ENCODE data around the gene CDH22. TPM values are rescaled to one million over a fixed set of nuclear protein-coding genes. Genes with fewer than 3 reads are reported as not detected.

The CDH22 gene
- total RNA-seq, 1 experiment from 2014 or later, result not detected

DNA sequence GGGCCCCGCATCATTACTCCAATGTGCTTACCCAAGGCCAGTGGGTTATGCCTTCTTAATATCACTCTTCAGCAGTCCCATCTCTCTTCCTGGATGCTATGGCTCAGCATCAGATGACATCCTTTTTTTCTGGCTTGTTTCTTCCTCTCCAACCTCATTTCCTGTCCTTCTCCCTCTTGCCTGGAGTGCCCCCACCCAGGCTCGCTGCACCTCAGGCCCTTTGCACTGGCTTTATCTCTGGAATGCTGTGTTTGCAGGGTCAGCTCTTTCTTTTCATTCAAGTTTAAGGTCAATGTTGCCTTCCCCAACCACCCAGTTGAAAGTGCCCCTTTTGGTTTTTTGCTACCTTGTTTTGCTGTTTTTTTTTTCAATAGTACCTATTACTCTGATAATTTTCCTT lies 153.5 kb downstream of the CDH22 start:
- no peak for DNase-seq (ENCODE audit: extremely low read depth, low read depth)

DNA sequence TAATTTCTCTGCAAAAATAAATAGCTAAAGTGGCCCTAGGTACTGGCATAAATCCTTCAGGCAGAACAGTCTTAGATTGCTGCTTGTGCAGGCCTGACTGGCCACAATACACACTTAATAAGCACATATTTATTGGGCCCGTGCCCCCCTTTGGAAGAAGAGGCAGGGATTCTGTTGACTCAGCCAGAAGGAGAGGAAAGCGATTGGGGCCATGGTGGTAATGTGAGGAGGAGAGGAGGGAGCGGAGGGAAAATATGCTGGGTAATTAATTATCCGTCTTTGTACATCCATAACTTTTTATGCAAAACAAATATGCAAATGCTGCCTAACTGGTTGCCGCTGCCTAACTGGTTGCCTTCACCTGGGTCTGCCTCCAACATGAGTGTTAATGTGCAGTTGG lies 154.0 kb downstream of the CDH22 start:
- DNase-seq (ENCODE audit: extremely low read depth, low read depth), result no peak

DNA sequence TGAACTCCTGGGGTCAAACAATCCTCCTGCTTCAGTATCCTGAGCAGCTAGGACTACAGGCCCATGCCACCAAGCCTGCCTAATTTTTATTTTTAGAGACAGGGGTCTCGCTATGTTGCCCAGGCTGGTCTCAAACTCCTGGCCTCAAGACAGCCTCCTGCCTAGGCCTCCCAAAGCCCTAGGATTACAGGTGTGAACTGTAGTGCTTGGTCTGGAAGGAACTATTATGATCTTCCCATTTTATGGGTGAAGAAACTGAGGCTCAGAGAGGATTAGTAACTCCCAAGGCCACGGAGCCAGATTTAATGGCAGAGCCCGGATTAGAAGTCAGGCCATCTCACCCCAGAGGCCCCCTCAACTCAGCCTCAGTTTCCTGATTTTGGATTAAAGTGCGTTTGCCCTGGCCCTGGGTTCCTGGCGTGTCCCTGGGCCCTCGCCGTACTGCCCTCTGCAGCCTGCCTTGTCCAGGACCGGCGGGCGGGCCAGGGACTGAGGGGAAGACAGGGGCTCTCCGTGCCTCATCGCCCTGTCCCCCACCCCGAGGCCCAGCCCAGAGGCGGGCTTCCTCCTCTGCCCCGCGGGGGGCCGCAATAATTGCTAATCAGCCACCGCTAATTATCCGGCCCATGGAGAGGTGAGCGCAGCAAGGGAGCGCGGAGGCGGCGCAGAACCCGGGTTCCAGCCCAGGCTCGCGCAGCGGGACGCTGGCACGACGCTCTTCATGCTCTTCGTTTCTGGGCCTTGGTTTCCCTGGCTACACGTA lies 155.3 kb downstream of the CDH22 start:
- DNase-seq (ENCODE audit: extremely low read depth, low read depth), result no peak

DNA sequence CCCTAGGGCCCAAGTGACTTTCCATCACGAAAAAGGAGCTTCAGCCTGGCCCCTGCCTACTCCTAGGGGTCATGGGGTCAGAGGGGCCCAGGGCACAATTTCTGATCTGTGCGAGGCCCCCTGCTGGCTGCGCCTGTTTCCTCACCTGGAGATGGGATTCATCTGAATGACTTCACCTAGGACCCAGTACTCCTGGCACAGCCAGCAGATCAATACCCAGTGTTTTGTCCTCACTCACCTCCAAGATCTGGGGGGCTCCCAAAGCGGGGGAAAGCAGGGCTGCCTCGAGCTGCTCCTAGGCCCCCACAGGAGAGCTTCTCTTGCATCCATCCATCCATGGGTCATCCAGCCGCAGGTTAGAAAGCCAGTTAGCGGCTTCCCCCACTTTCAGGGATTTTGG lies 156.4 kb downstream of the CDH22 start:
- DNase-seq (ENCODE audit: extremely low read depth, low read depth), result no peak

DNA sequence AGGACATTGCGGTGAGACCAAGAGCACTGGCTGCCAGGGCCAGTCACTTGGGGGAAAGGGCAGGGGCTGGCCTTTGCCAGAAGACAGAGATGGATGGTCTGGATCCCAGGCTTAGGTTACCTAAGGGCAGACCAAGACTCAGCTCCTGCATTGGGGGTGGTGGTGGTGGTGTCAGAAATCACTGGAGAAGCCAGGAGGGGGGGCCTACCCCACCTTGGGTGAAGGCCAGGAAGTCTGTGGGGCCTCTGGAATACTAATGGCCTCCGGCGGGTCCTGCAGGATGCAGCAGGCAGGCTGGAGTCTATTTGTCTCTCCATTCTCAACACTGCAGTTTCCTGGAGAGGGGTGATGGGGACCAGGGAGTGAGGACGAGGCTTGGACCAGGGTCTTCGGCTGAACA lies 157.4 kb downstream of the CDH22 start:
- no peak for DNase-seq (ENCODE audit: extremely low read depth, low read depth)

DNA sequence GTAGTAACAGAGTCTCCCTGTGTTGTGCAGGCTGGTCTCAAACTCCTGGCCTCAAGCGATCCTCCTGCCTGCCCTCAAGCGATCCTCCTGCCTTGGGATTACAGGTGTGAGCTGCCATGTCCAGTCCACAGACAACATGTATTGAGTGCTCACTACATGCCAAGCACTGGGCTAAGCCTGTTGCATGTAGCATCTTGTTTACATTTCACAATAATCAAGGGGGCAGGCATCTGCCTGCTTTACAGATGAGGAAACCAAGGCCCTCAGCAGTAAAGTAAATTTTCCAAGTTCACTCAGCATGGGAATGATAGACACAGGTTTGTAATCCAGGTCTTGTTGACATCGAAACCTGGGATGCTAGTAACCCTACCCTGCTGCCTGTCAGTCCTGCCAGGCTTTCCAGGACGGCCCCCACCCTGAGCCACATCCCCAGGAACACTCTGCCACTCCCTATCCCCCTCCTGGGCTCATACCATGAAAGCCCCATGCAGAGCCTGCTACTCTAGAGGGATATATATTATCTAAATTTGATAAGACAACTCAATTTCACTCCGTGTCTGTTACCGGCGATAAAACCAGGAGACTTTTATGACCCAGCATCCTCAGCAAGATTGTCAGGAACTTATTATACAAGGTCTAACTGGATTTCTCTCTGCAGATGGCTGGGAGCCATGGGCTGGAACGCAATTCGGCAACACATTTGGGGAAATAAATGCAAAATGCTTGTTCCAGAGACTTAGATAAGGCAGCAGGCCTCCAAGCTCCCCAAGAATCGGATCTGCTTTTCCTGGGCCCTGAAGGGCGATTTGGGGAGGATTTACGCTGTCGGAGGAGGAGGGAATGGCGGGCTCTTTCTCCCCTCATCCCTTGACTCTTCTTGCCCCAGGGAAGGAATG lies 159.7 kb downstream of the CDH22 start:
- DNase-seq (ENCODE audit: extremely low read depth, low read depth), result no peak

DNA sequence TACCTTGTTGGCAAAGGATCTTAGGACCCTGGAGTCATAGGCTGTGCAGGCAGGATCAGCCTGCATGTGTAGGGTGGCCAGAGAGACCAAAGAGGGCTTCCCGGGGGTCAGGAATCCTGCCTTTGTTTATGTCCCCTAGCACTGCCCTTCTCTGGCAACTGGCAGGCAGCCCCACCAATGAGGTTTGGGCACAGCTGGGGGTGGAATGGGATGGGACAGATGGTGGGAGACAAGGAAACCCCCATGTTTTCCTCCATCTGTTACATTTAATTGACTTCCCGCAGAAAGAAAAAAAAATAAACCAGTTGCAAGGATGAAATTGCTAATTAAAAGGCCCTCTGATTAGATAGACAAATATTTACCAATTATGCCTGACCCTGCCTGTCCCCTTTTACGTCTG lies 162.6 kb downstream of the CDH22 start:
- DNase-seq (ENCODE audit: extremely low read depth, low read depth), result no peak

DNA sequence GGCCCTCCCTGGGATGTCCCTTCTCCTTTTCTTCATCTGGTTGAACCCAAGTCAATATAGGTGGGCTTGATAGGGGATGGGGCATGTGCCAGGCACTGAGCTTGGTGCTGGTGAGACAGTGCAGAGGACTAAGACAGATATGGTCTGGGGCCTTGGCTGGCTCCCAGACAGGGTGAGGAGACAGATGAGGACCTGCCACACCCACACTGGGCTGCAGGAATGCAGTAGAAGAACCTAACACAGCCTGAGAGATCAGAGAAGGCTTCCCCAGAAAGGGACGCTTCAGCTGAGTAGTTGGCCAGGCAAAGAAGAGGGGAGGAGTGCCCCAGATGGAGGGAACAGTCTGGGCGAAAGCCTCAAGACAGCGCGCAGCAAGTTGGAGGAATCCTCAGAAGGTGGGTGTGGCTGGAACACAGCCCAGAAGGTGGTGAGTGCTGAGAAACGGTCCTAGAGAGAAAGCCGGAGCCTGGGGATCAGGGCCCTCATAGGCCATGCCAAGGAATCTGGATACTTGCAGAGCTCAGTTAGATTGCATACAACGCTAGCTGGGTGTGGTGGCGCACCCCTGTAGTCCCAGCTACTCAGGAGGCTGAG lies 163.8 kb downstream of the CDH22 start:
- DNase-seq (ENCODE audit: extremely low read depth, low read depth), result no peak

DNA sequence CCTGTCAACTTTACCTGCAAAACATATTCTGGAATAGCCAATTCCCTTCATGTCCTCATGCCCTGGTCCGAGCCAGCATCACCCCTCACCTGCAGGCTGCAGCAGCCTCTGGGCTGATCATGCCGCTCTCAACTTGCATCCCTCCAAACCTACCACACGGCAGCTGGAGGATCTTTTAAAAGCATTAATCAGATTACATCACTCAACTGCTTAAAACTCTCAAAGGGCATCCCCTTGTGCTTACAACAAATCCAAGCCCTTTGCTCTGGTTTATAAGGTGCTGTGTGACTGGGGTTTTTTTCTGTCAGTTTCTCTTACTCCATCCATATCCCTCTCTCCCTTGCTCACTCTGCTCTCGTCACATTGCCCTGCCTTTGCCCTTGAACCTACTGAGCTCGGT lies 166.2 kb downstream of the CDH22 start:
- no peak for DNase-seq (ENCODE audit: extremely low read depth, low read depth)

DNA sequence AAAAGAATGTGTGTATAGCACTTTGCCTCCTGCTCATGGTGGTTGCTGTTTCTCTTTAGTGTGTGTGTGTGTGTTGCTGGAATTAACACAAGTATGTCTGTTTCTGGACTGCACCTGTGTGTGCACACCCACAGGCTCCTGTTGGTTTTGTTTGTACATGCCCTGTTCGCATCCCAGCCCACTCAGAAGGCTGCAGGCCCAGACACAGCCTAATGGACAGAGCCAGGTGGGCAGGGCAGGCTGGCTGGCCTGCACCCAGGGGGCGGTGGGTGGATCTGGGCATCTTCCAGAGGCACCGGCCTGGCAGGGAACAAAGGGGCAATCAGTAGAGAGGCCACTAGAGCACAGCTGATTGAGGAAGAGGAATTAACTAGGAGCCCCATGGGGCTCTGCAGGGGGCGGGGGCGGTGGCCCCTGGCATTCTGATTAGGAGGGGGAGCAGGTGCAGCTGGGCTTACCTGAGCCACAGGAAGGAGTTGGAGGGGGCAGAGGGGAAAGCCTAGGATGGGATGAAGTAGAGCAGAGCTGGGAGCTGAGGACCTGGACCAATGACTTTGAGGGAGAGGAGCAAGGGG lies 168.3 kb downstream of the CDH22 start:
- no peak for DNase-seq (ENCODE audit: extremely low read depth, low read depth)

DNA sequence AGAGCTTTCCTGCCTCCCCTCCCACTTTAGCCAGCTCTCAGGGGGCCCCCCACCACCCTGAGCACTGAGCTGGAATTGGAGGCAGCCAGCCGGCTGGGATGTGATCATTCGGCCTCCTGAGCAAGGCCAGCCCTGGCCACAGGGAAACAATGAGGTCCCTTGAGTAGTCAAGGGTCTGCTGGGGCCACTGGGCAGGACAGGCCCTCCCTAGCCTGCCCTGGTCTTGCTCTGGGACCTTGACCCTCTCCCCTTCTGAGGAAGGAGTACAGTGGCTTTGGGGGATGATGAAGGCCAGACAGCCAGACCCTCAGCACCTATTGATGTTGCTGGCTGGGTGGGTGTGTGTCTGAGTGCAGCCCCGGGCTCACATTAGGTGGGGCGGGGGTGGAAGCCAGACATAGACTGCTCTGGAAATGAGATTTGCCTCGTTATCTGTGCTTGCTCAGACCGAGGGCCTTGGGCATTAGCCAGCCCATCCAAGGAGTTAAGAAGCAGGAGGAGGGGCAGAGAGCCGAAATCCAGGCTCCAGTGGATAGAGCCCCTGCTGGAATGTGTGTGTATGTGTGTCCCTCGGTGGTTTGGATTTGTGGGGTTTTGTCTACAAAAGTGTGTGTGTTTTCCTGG lies 168.9 kb downstream of the CDH22 start:
- DNase-seq (ENCODE audit: extremely low read depth, low read depth), result no peak

DNA sequence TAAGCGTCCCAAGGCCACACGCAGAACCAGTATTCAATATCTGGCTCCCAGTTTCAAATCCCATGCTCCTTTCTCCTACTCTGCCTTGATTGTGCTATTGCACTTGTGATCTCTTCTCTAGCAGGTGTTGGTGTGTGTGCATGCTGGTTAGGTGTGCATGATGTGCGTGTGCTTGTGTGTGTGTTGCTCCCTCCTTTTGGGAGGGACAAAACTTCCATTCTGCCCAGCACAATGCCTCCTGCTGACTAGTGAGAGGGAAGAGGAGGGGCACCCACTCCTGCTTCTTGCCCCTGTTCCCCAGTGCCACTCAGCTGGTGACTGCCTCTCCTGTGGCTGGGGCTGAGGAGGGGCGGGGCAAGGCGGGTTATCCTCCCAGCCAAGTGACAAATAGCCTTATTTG lies 170.5 kb downstream of the CDH22 start:
- no peak for DNase-seq (ENCODE audit: extremely low read depth, low read depth)

DNA sequence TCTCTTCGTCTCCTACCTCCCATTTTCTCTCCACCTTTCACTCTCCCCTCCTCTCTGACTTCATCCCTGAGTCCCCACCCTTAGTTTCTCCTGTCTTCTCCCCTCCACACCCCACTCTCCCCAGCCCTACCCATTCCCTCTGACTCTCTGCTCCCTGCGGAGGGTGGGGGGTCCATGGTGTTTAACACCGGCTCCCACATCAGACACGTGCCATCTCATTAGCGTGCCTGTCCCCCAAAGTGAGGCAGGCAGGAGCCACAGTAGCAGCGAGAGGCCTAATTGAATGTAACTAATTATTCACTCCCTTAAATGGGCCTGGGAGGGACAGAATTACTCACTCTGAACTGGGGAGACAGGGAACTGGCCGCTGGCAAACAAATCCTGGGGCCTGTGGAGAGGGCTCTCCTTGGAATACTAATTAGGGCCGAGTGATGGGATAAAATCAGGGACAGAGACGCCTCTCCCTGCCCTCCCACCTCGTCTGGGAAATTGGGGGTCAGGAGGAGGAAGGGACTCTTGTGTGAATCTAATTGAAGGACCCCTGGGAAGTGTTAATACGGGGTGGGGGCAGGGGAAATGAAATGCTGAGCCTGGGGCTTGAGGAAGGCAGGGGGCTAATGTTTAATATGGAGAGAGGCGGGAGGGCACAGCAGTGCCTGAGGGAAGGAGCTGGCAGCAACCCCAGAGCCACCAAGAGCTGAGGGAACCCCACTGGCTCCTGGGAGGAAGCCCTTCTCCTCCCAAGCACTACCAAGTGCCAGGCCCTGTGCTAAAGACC lies 172.3 kb downstream of the CDH22 start:
- DNase-seq (ENCODE audit: extremely low read depth, low read depth), result no peak

DNA sequence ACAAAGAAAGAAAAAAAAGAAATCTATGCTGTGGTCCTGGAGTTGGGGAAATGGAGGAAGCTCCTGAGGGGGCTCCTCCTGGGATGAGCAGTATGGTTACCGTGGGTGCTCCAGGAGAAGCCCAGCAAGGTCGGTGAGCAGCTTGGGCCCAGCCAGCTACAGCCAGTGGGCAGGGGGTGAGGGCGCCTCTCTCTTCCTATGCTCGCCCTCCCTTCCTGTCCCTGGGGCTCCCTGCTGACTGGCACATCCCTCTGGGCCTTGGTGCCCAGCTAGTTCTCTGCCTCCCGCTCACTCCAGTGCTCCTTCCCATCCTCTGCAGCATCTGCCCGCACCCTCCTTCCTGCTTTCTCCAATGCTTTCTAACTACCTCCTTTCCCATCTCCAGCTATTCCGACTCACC lies 173.6 kb downstream of the CDH22 start:
- DNase-seq (ENCODE audit: extremely low read depth, low read depth), result no peak

DNA sequence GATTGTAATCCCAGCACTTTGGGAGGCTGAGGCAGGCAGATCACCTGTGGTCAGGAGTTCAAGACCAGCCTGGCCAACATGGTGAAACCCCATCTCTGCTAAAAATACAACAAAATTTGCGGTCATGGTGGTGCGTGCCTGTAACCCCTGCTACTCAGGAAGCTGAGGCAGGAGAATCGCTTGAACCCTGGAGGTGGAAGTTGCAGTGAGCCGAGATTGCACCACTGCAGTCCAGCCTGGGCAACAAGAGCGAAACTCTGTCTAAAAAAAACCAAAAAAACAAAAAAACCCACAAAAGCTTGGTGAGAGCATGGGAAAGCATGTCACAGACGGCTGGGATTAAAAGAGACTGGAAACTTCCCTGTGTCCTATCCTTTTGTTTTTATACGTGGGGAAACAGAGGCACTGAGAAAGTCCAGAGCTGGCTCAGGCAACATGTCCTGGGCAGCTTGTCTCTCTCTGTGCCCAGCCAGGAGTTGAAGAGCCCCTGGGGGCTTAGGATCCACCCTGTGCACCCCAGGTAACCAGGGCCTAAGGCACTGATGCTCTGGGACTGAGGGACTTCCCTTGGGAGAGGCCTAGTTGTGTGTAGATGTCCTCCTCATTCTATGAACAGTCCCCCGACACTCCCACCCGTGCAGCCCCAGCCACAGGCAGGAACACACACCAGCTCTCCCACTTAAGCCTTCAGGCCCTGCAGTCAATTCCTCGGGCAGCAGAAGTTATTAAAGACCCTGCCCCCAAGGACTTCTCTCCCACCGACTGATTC lies 174.2 kb downstream of the CDH22 start:
- DNase-seq (ENCODE audit: extremely low read depth, low read depth), result no peak

DNA sequence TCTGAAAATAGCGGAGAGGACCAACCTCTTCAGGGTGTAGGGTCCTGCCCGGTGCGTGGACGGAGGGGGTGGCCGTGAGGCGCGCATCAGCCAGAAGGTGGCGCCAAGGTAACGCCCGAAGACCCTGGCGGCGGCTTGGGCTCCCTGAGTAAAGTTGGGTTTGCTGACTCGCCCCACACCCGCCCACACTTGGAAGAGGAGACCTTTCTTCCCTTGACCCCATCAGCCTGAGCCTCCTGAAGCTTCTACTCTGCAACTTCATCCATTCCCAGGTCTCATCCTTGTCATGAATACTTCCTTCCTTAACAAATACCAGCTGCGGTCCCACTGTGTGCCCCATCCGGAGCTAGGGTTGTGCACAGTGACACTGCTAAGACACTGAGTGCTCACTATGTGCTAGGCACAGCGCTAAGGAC lies 175.6 kb downstream of the CDH22 start:
- peak; percentile 55 for DNase-seq (ENCODE audit: extremely low read depth, low read depth)

DNA sequence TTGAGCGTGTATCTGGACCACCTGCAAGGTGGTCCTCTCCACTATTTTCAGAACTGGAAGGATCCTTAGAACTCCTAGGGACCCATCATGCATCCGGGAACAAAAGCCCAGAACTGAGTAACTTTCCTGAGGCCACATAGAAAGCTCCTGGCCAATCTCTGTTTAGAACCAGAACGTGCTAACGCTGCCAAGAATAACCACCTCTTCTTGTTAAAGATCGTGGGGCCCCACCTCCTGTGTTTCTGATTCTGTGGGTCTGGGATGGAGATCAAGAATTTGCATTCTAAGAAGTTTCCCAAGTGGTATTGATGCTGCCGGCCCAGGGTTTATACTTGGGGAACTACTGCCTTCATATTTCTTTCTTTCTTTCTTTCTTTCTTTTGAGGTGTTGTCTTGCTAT lies 176.9 kb downstream of the CDH22 start:
- DNase-seq (ENCODE audit: extremely low read depth, low read depth), result no peak

DNA sequence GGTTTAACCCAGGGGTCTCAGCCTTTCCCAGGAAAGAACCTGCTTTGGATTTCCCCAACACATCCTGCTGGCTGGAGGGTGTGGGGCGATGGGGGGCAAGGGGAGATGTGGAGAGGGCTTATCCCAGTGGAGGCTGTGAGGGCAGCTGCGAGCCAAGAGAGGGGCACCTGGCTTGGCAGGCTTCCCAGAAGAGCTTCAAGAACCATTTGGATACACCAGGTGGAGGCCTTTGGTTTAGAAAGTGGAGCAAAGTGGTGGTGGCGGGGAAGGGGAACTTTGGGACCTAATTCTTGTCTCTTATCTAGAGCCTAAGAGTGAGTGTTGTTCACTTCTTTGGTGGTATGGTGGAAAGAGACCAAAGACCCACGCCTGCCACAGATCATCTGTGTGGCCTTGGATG lies 177.8 kb downstream of the CDH22 start:
- DNase-seq (ENCODE audit: extremely low read depth, low read depth), result no peak

DNA sequence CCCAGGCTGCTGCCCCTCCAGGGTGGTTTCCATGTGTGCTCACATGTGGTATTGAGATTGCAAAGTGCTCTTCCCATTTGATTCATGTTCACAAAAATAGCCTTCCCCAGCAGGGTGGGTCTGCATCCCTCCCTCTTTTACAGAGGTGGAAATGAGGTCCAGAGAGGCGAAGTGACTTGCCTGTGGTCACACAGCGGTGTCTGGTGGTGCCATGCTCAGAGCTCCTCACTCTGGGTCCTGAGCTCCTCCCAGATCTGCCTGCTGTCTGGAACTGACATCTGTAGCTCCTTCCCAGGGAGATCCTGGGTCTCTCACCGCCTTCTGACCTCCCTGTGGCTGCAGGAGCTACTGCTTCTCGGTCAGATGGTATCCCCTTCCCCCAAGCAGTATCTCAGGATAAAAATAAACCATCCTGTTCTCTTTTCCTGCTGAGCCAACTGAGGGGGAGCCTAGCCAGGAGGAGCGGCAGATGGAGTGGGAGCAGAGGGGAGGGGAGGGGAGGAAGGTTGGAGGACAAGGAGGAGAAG lies 178.3 kb downstream of the CDH22 start:
- DNase-seq (ENCODE audit: extremely low read depth, low read depth), result no peak

Data from NCI-H460 (cell line).